HepG2 (cell line): Measurements from ENCODE around the gene PITHD1. TPM values are rescaled to one million over a fixed set of nuclear protein-coding genes. Genes with fewer than 3 reads are reported as not detected.

Experiments used
- ATF2 ChIP-seq: sonication (generic); formaldehyde crosslinking; IDR thresholded peaks from 2 replicates; pipeline ENCODE4 v1.4.0; 2020; ENCODE audit warnings: missing genetic modification reagents
- HIC2 ChIP-seq: sonication (generic); formaldehyde crosslinking; IDR thresholded peaks from 2 replicates; pipeline ENCODE4 v1.9.0; 2022; ENCODE audit warnings: low read depth, missing genetic modification reagents
- KDM5B ChIP-seq: sonication (generic); formaldehyde crosslinking; IDR thresholded peaks from 2 replicates; pipeline ENCODE4 v1.4.0; 2020; ENCODE audit warnings: missing genetic modification reagents, mild to moderate bottlenecking, borderline replicate concordance
- KLF6 ChIP-seq: IDR thresholded peaks from 2 replicates; pipeline ENCODE4 v1.8.0; 2016; ENCODE audit warnings: missing biosample characterization, missing genetic modification reagents
- MED13 ChIP-seq: sonication (generic); formaldehyde crosslinking; IDR thresholded peaks from 2 replicates; pipeline ENCODE4 v1.5.0; 2020; ENCODE audit warnings: missing genetic modification reagents
- MIER2 ChIP-seq: IDR thresholded peaks from 2 replicates; pipeline ENCODE4 v1.6.1; 2016; ENCODE audit warnings: missing biosample characterization, missing genetic modification reagents
- PAF1 ChIP-seq: IDR thresholded peaks from 2 replicates; pipeline ENCODE4 v1.6.1; 2016; ENCODE audit warnings: missing genetic modification reagents, missing compliant biosample characterization
- REXO4 ChIP-seq: sonication (generic); formaldehyde crosslinking; IDR thresholded peaks from 2 replicates; pipeline ENCODE4 v1.8.0; 2022; ENCODE audit warnings: missing genetic modification reagents, mild to moderate bottlenecking, borderline replicate concordance
- SOX6 ChIP-seq, 2 experiments: fragments of 450-650 bp in 1 of 2; sonication (generic) in 1 of 2; formaldehyde crosslinking in 1 of 2; IDR thresholded peaks; 2 replicates each; pipeline versions ENCODE4 v1.4.0 to v1.6.1; 2017 to 2020; ENCODE audit warnings: antibody characterized with exemption in 1 of 2, mild to moderate bottlenecking in 1 of 2, missing genetic modification reagents in 1 of 2
- TFAP4 ChIP-seq: sonication (generic); IDR thresholded peaks from 2 replicates; pipeline ENCODE4 v1.6.1; 2016; ENCODE audit warnings: low read depth, borderline replicate concordance
- WIZ ChIP-seq: sonication (generic); formaldehyde crosslinking; IDR thresholded peaks from 2 replicates; pipeline ENCODE4 v1.5.1; 2020; ENCODE audit warnings: mild to moderate bottlenecking, missing genetic modification reagents
- ZC3H4 ChIP-seq: sonication (generic); formaldehyde crosslinking; IDR thresholded peaks from 2 replicates; pipeline ENCODE4 v1.4.0; 2020; ENCODE audit warnings: missing genetic modification reagents, borderline replicate concordance
- ZNF18 ChIP-seq: sonication (generic); formaldehyde crosslinking; IDR thresholded peaks from 2 replicates; pipeline ENCODE4 v1.8.0; 2022; ENCODE audit warnings: mild to moderate bottlenecking, missing genetic modification reagents; ENCODE audit not compliant: insufficient replicate concordance
- ZNF276 ChIP-seq: sonication (generic); formaldehyde crosslinking; IDR thresholded peaks from 2 replicates; pipeline ENCODE4 v1.4.0; 2020; ENCODE audit warnings: mild to moderate bottlenecking, low read depth, missing genetic modification reagents
- ZNF737 ChIP-seq: sonication (generic); formaldehyde crosslinking; IDR thresholded peaks from 2 replicates; pipeline ENCODE4 v1.5.0; 2020; ENCODE audit warnings: missing genetic modification reagents, mild to moderate bottlenecking, borderline replicate concordance
- ZNF83 ChIP-seq: sonication (generic); formaldehyde crosslinking; IDR thresholded peaks from 2 replicates; pipeline ENCODE4 v1.4.0; 2020; ENCODE audit warnings: missing genetic modification reagents, mild to moderate bottlenecking, borderline replicate concordance
- polyA plus RNA-seq, 8 experiments: library from polyadenylated mRNA; depleted of rRNA in 3 of 8; stranded (reverse) in 7 of 8; unstranded in 1 of 8; fragments of >200 nt; fragmentation: Illumina TruSeq in 4 of 8; extraction: Trizol in 4 of 8; gene quantifications; 2 replicates each; pipeline versions ENCODE4 v1.2.1 to v1.2.3, GENCODE V29; 2011 to 2016; ENCODE audit warnings: low read depth in 4 of 8, missing spikeins in 1 of 8, mixed read lengths in 1 of 8; ENCODE audit not compliant: insufficient read depth in 1 of 8
- total RNA-seq, 5 experiments: library from RNA; depleted of rRNA; stranded (reverse); fragments of >200 nt; fragmentation: Illumina TruSeq; extraction: Trizol; gene quantifications; 2 replicates each; pipeline ENCODE4 v1.2.3, GENCODE V29; 2016; ENCODE audit warnings: low read depth in 1 of 5

The PITHD1 gene
- total and polyA plus RNA-seq, 2 of the 13 experiments (the other 11 are each of a cell fraction or from before 2014, with no cell fraction given): 28.0 to 37.3 TPM

GRCh38 chr1:23800400-23801337, 22.5 kb downstream of the PITHD1 start, which contains the start of gene GALE (continued):
- TF ChIP-seq ZNF737 (no peak), ATF2 (CRISPR knock-in tag) (peak; percentile 43; the same call in 1 of the 2 replicates), KLF6 (CRISPR knock-in tag) (peak; percentile 53; the same call in 1 of the 2 replicates), ZC3H4 (CRISPR knock-in tag) (no peak), HIC2 (CRISPR knock-in tag) (no peak), SOX6 (IDR thresholded peaks at IDR 0.05) (no peak), SOX6 (CRISPR knock-in tag; IDR thresholded peaks at IDR 0.05) (peak; percentile 69), KDM5B (CRISPR knock-in tag) (peak; percentile 77; the same call in 1 of the 2 replicates), TFAP4 (no peak; the same call in 1 of the 2 replicates), WIZ (0 out of 2 replicates have a peak, but pooled peaks have one; percentile 53), PAF1 (CRISPR knock-in tag) (no peak; the same call in 1 of the 2 replicates), MIER2 (no peak), ZNF276 (no peak), REXO4 (CRISPR knock-in tag) (no peak), ZNF18 (no peak), ZNF83 (CRISPR knock-in tag) (no peak), MED13 (no peak)
